22Rv1 (cell line): ENCODE results near the gene WWOX.

ENCODE experiments used
- ZFX ChIP-seq: fragments of 450-650 bp; IDR thresholded peaks from 2 replicates; pipeline ENCODE4 v1.6.1; 2017; ENCODE audit warnings: antibody characterized with exemption, borderline replicate concordance
- TF ChIP-seq, protein P1 (sequence below): fragments of 450-650 bp; IDR thresholded peaks from 2 replicates; pipeline ENCODE4 v1.5.1; 2017; ENCODE audit warnings: mild to moderate bottlenecking

DNA sequence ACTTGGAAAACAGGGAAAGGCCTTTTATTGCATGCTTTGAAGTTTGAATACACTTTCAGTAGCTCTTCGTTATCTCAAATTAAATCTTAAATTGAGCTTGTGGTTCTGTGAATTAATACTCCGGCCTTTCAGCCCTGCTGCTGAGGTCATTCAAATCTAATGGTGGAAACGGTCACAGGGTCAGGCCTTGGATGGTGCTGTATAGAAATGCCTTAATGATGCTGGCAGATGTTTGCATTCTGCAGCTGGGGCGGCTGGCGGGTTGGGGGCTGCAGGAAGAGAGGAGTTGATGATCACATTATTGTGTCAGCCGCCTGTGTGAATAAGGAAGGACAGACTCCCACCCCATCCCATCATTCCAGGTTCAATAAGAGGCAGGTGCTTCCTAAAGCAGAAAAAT, 723.6 kb downstream of the WWOX start:
- TF ChIP-seq, protein P1, sequence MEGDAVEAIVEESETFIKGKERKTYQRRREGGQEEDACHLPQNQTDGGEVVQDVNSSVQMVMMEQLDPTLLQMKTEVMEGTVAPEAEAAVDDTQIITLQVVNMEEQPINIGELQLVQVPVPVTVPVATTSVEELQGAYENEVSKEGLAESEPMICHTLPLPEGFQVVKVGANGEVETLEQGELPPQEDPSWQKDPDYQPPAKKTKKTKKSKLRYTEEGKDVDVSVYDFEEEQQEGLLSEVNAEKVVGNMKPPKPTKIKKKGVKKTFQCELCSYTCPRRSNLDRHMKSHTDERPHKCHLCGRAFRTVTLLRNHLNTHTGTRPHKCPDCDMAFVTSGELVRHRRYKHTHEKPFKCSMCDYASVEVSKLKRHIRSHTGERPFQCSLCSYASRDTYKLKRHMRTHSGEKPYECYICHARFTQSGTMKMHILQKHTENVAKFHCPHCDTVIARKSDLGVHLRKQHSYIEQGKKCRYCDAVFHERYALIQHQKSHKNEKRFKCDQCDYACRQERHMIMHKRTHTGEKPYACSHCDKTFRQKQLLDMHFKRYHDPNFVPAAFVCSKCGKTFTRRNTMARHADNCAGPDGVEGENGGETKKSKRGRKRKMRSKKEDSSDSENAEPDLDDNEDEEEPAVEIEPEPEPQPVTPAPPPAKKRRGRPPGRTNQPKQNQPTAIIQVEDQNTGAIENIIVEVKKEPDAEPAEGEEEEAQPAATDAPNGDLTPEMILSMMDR, result no peak
- TF ChIP-seq ZFX, result no peak
